ENCODE measurements around the gene EXOC4. TPM values are rescaled to one million over a fixed set of nuclear protein-coding genes. Genes with fewer than 3 reads are reported as not detected.

The EXOC4 gene
- total and polyA plus RNA-seq, 2 donors (not counting 3 experiments of a cell fraction or from before 2014, with no cell fraction given): 20.3 to 73.1 TPM

- H3K4me3 ChIP-seq (replicated peaks in 1 of 3; ENCODE audit: insufficient read depth in 1 of 3, low read depth in 1 of 3, low read length in 3 of 3): no peak overlapping the region
- POLR2A ChIA-PET: no interaction called here
- H4K20me1 ChIP-seq (replicated peaks; ENCODE audit: control insufficient read depth, extremely low read depth, insufficient read depth, low read length): no peaks in the 10 kb centered on the region
- H3K27me3 ChIP-seq (ENCODE audit: control insufficient read depth in 2 of 2, insufficient read depth in 2 of 2, low read length in 2 of 2): no peaks in the 10 kb centered on the region
- no peaks in the 10 kb centered on the region for H3K36me3 ChIP-seq (ENCODE audit: control insufficient read depth in 2 of 2, extremely low read depth in 1 of 2, insufficient read depth in 2 of 2, low read length in 2 of 2)
- no peak overlapping the region for H3K4me2 ChIP-seq (ENCODE audit: insufficient read depth, low read length)
- TF ChIP-seq POLR2A (IDR thresholded peaks at IDR 0.05; ENCODE audit: low read depth, low read length): no peak
- TF ChIP-seq POLR2AphosphoS5 (IDR thresholded peaks at IDR 0.05; ENCODE audit: insufficient read depth, low read depth, low read length): no peak
- TF ChIP-seq, protein P1, sequence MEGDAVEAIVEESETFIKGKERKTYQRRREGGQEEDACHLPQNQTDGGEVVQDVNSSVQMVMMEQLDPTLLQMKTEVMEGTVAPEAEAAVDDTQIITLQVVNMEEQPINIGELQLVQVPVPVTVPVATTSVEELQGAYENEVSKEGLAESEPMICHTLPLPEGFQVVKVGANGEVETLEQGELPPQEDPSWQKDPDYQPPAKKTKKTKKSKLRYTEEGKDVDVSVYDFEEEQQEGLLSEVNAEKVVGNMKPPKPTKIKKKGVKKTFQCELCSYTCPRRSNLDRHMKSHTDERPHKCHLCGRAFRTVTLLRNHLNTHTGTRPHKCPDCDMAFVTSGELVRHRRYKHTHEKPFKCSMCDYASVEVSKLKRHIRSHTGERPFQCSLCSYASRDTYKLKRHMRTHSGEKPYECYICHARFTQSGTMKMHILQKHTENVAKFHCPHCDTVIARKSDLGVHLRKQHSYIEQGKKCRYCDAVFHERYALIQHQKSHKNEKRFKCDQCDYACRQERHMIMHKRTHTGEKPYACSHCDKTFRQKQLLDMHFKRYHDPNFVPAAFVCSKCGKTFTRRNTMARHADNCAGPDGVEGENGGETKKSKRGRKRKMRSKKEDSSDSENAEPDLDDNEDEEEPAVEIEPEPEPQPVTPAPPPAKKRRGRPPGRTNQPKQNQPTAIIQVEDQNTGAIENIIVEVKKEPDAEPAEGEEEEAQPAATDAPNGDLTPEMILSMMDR (IDR thresholded peaks at IDR 0.05; ENCODE audit: extremely low read depth in 1 of 2, insufficient read depth in 1 of 2, low read depth in 1 of 2, low read length in 2 of 2): no peak
- TF ChIP-seq FOS (IDR thresholded peaks at IDR 0.05; ENCODE audit: borderline replicate concordance, insufficient read depth, low read length): no peak
- TF ChIP-seq MYC (IDR thresholded peaks at IDR 0.05; ENCODE audit: low read depth, low read length): no peak
- TF ChIP-seq MAX (IDR thresholded peaks at IDR 0.05; ENCODE audit: insufficient read depth, insufficient read length): no peak
- TF ChIP-seq EZH2 (IDR thresholded peaks at IDR 0.05; ENCODE audit: borderline replicate concordance, low read depth, low read length, severe bottlenecking): no peak
- no peak for TF ChIP-seq GATA2 (IDR thresholded peaks at IDR 0.05; ENCODE audit: insufficient read depth, insufficient read length, low read depth, low read length)
- no peak for TF ChIP-seq JUN (IDR thresholded peaks at IDR 0.05; ENCODE audit: borderline replicate concordance, insufficient read depth, insufficient read length, low read depth)
- H2AFZ ChIP-seq (ENCODE audit: low read depth, low read length): no peak overlapping the region
- H3K27ac ChIP-seq (ENCODE audit: insufficient read depth, low read depth, low read length): no peak overlapping the region
- H3K9ac ChIP-seq (replicated peaks; ENCODE audit: extremely low read depth, insufficient read depth, low read length): no peak overlapping the region
- BruUV-seq (replicated peaks): no TSS peak
- dilution Hi-C loops (cut with MboI; ENCODE audit: extremely low pct_ligation_motif_present, low sequenced_read_pairs): no loop called here
- FAIRE-seq (no peak), DNase-seq (ENCODE audit: low read depth, low spot score) (no peak)
- no peaks in the 10 kb centered on the region for H3K9me3 ChIP-seq (replicated peaks; ENCODE audit: control insufficient read depth, insufficient read depth, low read length)
- intact Hi-C loops (cut with micrococcal nuclease): no loop called here
- H3K79me2 ChIP-seq (ENCODE audit: control insufficient read depth, insufficient read depth, low read length): no peaks in the 10 kb centered on the region
- no peaks in the 10 kb centered on the region for H3K4me1 ChIP-seq (ENCODE audit: control insufficient read depth, extremely low read depth, insufficient read depth, low read length)
- CTCF ChIA-PET: no interaction called here
- H3K9me1 ChIP-seq (replicated peaks; ENCODE audit: control insufficient read depth, extremely low read depth, insufficient read depth, low read length): no peaks in the 10 kb centered on the region
Measured at GRCh38 chr7:133941496-133941895, 688.6 kb downstream of the EXOC4 start.
